HG03520 (cell line): Measurements from ENCODE around the gene MALT1.
A peak's percentile ranks its signal among the peaks of the same experiment; 100 is the strongest.

Experiments used
- ATAC-seq: cut with Tn5 transposase; IDR thresholded peaks from one replicate; pipeline ENCODE4 v1.9.1; 2021; ENCODE audit warnings: mild to moderate bottlenecking, moderate library complexity; ENCODE audit not compliant: unreplicated experiment

MALT1 gene

GRCh38 chr18:58682429-58683069 lies 11.3 kb downstream of the MALT1 start:
- ATAC-seq: no peak

- peak; percentile 81 for ATAC-seq
These were observed 16.6 kb downstream of the MALT1 start for GRCh38 chr18:58687871-58688308.

DNA sequence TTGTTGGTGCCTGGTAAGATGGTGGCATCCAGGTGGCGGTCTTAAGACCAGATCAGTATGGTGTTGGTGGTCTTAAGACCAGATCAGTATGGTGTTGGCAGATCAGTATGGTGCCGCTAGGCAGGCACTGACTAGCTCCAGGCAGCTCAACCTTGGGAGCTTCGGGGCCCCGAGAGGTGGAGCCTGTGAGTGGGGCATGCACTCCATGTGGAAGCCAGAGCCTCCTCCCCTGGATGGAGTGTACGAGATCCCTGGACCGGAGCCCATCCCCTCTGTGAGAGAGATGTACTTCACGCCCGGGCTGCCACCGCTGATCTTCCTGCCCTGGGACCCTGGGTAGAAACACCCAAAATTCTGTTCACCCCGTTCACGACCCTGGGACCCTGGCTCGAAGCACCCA lies 19.0 kb downstream of the MALT1 start:
- no peak for ATAC-seq

GRCh38 chr18:58691256-58691655 lies 20.0 kb downstream of the MALT1 start:
- no peak for ATAC-seq

DNA sequence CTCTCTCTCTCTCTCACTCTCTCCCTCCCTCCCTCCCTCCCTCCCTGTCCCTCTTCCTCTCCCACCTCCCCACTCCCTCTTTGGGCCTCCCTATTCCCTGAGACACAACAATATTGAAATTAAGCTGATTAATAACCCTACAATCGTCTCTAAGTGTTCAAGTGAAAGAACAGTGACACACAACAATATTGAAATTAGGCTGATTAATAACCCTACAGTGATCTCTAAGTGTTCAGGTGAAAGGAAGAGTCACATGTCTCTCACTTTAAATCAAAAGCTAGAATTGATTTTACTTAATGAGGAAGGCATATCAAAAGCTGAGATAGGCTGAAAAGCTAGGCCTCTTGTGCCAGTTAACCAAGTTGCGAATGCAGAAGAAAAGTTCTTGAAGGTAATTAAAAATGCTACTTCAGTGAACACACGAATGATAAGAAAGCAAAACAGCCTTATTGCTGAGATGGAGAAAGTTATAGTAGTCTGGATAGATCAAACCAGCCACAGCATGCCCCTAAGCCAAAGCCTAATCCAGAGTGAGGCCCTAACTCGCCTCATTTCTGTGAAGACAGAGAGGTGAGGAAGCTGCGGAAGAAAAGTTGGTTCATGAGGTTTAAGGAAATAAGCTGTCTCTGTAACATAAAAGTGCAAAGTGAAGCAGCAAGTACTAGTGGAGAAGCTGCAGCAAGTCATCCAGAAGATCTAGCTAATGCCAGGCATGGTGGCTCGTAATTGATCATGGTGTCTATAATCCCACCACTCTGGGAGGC lies 21.3 kb downstream of the MALT1 start:
- ATAC-seq: no peak

DNA sequence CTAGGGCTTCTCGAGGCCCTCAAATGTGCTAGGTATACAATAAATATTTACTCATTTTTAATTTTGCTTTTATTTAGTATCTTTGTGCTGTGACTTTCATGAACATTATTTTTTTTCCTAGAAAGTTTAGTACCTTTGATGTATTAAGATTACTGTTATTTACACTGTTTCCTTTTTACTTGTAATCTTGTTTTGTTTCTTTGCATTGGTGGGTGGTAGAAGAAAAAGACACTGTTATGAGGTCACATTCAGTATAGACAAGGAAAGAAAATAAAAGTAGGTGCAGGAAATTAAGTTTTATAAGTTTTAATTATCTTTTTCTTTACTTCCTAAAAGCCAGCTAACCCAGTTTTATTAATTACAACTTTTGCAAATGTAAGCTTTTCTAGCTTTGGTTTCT lies 23.0 kb downstream of the MALT1 start:
- ATAC-seq: no peak

- ATAC-seq: no peak
These were observed 23.6 kb downstream of the MALT1 start for GRCh38 chr18:58694720-58695468.

- no peak for ATAC-seq
These were observed 24.5 kb downstream of the MALT1 start for GRCh38 chr18:58695772-58696171.

DNA sequence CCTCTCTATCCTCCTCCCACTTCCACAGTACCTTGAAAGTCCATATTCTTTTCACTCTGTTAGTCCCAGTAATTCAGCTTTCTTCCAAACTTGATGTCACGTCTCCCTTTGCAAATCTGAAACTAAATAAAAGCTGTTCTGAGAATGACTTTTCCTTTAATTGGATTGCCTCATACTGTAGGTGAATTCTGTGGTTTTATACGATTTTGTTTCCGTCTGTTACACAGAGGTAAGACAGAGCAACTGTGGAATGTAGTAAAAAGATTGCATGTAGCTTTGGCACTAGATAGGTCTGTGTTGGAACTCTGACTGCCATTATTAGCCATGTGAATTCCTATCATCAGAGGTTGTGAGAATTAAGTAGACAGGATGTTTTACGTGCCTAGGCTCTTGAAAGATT lies 25.9 kb downstream of the MALT1 start:
- no peak for ATAC-seq

DNA sequence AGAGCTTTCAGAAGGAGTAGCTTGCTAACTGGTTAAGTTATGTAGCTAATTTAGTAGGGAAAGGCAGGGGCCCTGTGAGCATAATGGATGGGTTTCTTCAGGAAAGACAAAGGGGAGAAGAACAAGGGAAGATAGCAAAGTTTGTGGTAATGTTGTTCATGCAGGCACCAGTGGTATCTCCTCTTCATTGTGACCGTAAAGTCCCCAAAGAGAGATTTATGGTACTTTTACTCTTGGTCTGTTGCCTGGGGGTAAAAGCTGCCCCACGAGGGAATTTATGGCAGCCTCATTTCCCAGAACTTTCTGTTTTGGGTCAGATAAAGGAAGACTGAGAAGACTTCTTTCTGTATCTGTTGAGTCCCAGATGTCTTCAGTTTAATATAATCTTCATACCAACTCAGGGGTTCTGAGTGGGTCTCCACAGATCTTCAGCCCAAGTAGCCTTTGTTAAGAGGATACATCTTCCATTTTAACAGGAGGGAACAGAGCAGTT lies 27.5 kb downstream of the MALT1 start:
- no peak for ATAC-seq

DNA sequence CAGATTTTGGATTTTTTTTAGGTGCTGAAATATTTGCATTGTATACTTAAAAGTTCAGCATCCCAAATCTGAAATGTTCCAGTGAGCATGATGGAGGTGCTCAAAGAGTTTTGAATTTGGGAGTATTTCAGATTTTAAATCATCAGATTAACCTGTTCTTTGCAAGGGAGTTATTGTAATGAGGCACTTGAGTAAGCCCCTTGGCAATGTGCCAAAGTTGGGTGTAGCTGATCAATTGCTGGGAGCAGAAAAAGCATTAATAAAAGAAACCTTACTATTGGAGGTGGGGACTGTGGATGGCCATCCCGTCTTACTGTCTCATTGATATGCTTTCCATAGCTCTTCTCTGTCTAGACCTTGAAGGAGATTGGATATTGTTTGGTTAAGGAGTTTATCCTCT lies 28.3 kb downstream of the MALT1 start:
- no peak for ATAC-seq

DNA sequence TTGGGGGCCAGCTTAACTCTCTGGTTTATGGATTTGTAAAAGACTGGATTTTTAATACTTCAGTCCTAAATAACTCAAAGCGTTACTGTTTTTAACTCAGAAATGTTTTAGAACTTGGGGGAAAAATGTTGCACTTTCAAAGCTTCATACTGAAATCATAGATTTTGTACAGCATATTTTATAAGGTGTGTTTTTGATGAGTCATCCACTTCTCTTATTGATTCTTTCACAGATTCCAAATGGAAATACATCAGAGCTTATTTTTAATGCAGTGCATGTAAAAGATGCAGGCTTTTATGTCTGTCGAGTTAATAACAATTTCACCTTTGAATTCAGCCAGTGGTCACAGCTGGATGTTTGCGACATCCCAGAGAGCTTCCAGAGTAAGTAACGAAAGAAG lies 28.9 kb downstream of the MALT1 start:
- ATAC-seq: no peak

GRCh38 chr18:58712930-58713329 lies 41.7 kb downstream of the MALT1 start:
- no peak for ATAC-seq

GRCh38 chr18:58714259-58714658 lies 43.0 kb downstream of the MALT1 start:
- ATAC-seq: no peak

GRCh38 chr18:58714821-58715220 lies 43.6 kb downstream of the MALT1 start:
- ATAC-seq: no peak

DNA sequence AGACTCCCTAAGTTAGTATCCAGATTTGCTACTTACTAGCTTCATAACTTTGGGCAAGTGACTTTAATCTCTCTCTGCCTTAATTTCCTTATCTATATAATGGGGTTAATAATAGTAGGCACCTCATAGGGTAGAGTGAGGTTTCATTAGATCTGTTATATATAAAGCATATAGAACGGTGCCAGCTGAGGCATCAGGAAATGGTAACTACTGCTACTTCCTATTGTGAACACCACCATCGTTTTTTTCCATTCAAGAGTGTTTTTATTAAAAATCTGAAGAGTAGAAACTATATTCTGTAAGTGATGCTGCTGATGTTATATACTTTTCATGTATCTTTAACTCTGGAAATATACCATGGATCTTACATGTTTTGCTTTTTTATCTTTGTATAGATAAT lies 44.3 kb downstream of the MALT1 start:
- no peak for ATAC-seq

DNA sequence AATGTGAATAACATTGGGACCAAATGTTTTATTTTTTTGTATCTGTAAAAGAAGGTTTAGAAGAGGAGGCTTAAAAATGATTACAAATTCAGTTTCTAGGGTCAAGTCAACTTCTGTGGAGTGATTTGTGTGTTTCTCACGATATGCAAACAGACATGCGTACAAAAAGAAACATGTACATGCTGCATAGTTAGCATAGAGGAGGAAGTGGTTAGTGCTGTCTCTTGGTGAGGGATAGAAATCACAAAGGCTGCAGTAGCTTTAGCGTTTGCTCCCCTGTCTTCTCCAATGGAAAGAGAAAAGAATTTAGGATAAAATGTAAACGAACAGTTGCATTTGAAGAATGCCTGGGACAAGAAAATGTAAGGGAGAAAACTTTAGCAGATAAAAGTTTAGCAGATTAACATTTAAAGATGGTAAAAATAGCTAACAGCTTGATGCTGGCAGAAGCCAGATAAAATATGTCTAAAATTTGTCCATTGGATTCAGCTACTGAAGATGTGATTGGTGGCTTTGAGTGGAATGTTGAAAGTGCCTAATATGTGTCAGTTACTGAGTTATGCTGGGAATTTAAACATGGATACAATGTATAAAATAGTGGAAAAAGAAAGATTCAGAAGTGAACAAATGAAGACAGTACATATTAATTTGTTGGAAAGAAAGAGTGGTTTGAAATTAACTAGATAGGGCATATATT lies 44.9 kb downstream of the MALT1 start:
- ATAC-seq: peak; percentile 55

DNA sequence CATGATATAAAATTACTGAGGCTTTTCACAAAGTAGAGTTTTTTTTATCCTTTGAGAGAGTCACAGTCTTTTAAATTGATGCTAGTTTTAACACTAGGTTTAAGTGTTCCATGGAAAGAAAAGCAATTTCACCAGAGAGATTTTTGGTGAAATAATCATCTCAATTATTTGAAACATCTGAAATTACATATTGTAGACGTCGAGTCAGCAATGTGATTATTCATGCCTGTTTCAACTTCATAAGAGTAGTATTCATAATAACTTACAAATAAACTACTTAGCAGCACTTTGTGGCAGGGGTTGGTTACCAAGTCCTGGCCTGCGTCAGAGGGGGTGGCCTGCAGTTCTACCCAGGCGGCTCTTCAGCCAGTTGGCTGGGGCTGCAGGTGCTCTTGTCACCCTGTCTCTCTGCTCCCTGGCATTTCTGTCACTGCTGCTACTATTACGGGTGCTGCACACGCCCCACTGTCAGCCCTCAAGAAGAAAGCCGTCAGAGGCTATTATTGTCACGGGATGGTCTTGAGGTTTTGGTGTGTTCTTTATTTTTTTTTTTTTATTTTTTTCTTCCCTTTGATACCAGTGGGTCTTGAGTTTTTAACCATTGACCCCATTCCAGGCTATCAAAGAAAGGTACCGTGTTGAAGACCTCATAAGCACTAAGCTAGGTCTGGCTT lies 50.4 kb downstream of the MALT1 start:
- no peak for ATAC-seq

- ATAC-seq: no peak
These were observed 52.7 kb downstream of the MALT1 start for GRCh38 chr18:58723810-58724602.

DNA sequence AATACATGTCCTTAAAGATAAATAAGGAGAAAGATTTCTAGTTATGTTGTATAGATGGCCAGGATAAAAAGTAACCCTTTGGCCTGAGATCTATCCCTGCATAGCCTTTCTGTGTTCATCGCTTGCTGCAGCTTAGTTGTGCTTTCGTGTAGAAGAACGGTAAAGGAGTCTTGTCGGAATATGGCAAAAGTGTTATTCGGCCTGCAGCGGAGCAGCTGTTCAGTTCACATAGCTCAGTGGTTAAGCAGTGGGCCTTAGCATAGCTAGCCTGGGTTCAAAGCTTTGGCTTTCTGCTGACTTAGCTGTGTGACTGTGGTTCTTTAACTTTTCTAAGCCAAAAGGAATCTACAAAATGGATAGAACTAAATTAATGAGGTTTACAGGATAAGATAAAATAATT lies 55.4 kb downstream of the MALT1 start:
- no peak for ATAC-seq
